CD8-positive, alpha-beta memory T cell (primary cell): Measurements from ENCODE around the gene TRAPPC2. TPM values are rescaled to one million over a fixed set of nuclear protein-coding genes. Genes with fewer than 3 reads are reported as not detected.

Experiments
- CTCF ChIA-PET: fragments of 350-600 bp; sonication (Branson Sonifier 250); formaldehyde crosslinking; loops from one replicate; lab custom pipeline; 2021; ENCODE audit warnings: antibody characterized with exemption; lab: Charles Lee
- POLR2A ChIA-PET: fragments of 350-600 bp; sonication (Branson Sonifier 250); formaldehyde crosslinking; loops from one replicate; lab custom pipeline; 2021; ENCODE audit warnings: antibody characterized with exemption; lab: Charles Lee
- DNase-seq, 5 donors: peaks; one replicate each; pipeline versions ENCODE4 v3.0.0 to v3.0.0-alpha.2; 2020 to 2022; ENCODE audit warnings: mixed read lengths in 1 of 5
- H3K27ac ChIP-seq: one replicate; pipeline ENCODE4 v1.7.0; 2013; ENCODE audit warnings: low read depth, mild to moderate bottlenecking, low read length, moderate library complexity
- H3K27me3 ChIP-seq: 2 replicates; pipeline ENCODE4 v1.7.0; 2013; ENCODE audit warnings: low read length, mild to moderate bottlenecking; ENCODE audit not compliant: insufficient read depth, poor library complexity, severe bottlenecking
- H3K36me3 ChIP-seq: 2 replicates; pipeline ENCODE4 v1.7.0; 2013; ENCODE audit warnings: mild to moderate bottlenecking, low read length, moderate library complexity; ENCODE audit not compliant: insufficient read depth
- H3K4me1 ChIP-seq: 2 replicates; pipeline ENCODE4 v1.7.0; 2013; ENCODE audit warnings: mild to moderate bottlenecking, low read length, moderate library complexity; ENCODE audit not compliant: insufficient read depth
- H3K4me3 ChIP-seq: 2 replicates; pipeline ENCODE4 v1.7.0; 2013; ENCODE audit warnings: mild to moderate bottlenecking, low read length
- H3K9me3 ChIP-seq: 2 replicates; pipeline ENCODE4 v1.7.0; 2013; ENCODE audit warnings: mild to moderate bottlenecking, low read length
- H3K27ac Mint-ChIP-seq, 8 donors: one replicate each; pipeline ENCODE4 v1.8.0; 2020 to 2021; ENCODE audit warnings: mixed read lengths in 8 of 8, mild to moderate bottlenecking in 6 of 8, inconsistent platforms in 3 of 8, moderate library complexity in 3 of 8
- H3K27me3 Mint-ChIP-seq, 2 donors: one replicate each; pipeline ENCODE4 v1.8.0; 2020 to 2021; ENCODE audit warnings: mixed read lengths in 2 of 2, mild to moderate bottlenecking in 1 of 2, moderate library complexity in 1 of 2
- H3K36me3 Mint-ChIP-seq, 3 donors: one replicate each; pipeline ENCODE4 v1.8.0; 2020 to 2021; ENCODE audit warnings: mixed read lengths in 3 of 3, inconsistent platforms in 1 of 3, mild to moderate bottlenecking in 1 of 3
- H3K4me1 Mint-ChIP-seq, 3 donors: one replicate each; pipeline ENCODE4 v1.8.0; 2020 to 2021; ENCODE audit warnings: mixed read lengths in 3 of 3, inconsistent platforms in 1 of 3, mild to moderate bottlenecking in 1 of 3
- H3K4me3 Mint-ChIP-seq, 7 donors: one replicate each; pipeline ENCODE4 v1.8.0; 2020 to 2021; ENCODE audit warnings: mixed read lengths in 7 of 7, mild to moderate bottlenecking in 6 of 7, moderate library complexity in 4 of 7, inconsistent platforms in 2 of 7
- H3K9me3 Mint-ChIP-seq, 5 donors: one replicate each; pipeline ENCODE4 v1.8.0; 2020 to 2022; ENCODE audit warnings: mixed read lengths in 5 of 5, mild to moderate bottlenecking in 3 of 5, moderate library complexity in 2 of 5, inconsistent platforms in 1 of 5
- polyA plus RNA-seq: library from polyadenylated mRNA; unstranded; fragments of 300-500 nt; fragmentation: Illumina TruSeq; gene quantifications from one replicate; pipeline ENCODE4 v1.2.3, GENCODE V29; 2021
- total RNA-seq, 2 experiments: library from RNA; stranded (reverse); gene quantifications; one replicate each; pipeline ENCODE4 v1.2.3, GENCODE V29; 2021

TRAPPC2 gene
- total and polyA plus RNA-seq, 3 experiments from 2014 or later = 18.7 to 50.6 (median 19.0) TPM

- Histone ChIP-seq H3K4me3 (no peak overlapping the region), H3K9me3 (no peaks in the 10 kb centered on the region), H3K4me1 (peaks cover 10% of the 10 kb centered on the region), H3K27me3 (no peaks in the 10 kb centered on the region), H3K36me3 (peaks cover 18% of the 10 kb centered on the region), H3K27ac (no peak overlapping the region)
- POLR2A ChIA-PET = interaction anchor here (1.1 kb wide), 1 partner anchor 20 kb away, joined by 3 read pairs; the partner anchor contains the start of genes OFD1 and TRAPPC2
- Mint-ChIP-seq H3K9me3 (no peaks in the 10 kb centered on the region), H3K27me3 (no peaks in the 10 kb centered on the region), H3K4me1 (peaks cover 25 to 50% (median 40%) of the 10 kb centered on the region in 3 donors), H3K27ac (peak overlapping the region in 6 of 8 donors; percentile 39 to 88 (median 59)), H3K4me3 (peak overlapping the region in 1 of 7 donors; percentile 28), H3K36me3 (peaks cover 9 to 76% (median 22%) of the 10 kb centered on the region in 3 donors)
- CTCF ChIA-PET = interaction anchor here (0.8 to 1.0 kb wide), 3 partner anchors 8 to 277 kb away, joined by 3 read pairs; partner anchors contain the start of gene TCEANC
- DNase-seq = peak in 2 of 5 donors; percentile 6 to 48
These were observed 20.8 kb upstream of the TRAPPC2 start for GRCh38 chrX:13755254-13755653.

- no peak overlapping the region for H3K27ac ChIP-seq
These were observed 20.3 kb upstream of the TRAPPC2 start for GRCh38 chrX:13754765-13755164.

GRCh38 chrX:13752646-13753045, 18.2 kb upstream of the TRAPPC2 start:
- peaks cover under 1 to 74% (median 21%) of the 10 kb centered on the region in 3 donors for H3K36me3 Mint-ChIP-seq
- ChIA-PET CTCF (interaction anchor here (1.6 to 1.9 kb wide), 2 partner anchors 18 to 245 kb away, joined by 4 read pairs; partner anchors contain the start of gene OFD1), POLR2A (no interaction called here)
- H3K9me3 Mint-ChIP-seq = no peaks in the 10 kb centered on the region
- H3K27me3 ChIP-seq = no peaks in the 10 kb centered on the region
- H3K27ac ChIP-seq = no peak overlapping the region
- peaks cover 10% of the 10 kb centered on the region for H3K4me1 ChIP-seq
- peak overlapping the region in 6 of 8 donors; percentile 19 to 84 (median 38) for H3K27ac Mint-ChIP-seq
- no peaks in the 10 kb centered on the region for H3K27me3 Mint-ChIP-seq
- no peaks in the 10 kb centered on the region for H3K9me3 ChIP-seq
- H3K36me3 ChIP-seq = peaks cover 14% of the 10 kb centered on the region
- no peak overlapping the region for H3K4me3 ChIP-seq
- peaks cover 27 to 50% (median 38%) of the 10 kb centered on the region in 3 donors for H3K4me1 Mint-ChIP-seq
- H3K4me3 Mint-ChIP-seq = no peak overlapping the region
- DNase-seq = no peak

More at GRCh38 chrX:13754765-13755164, 20.3 kb upstream of the TRAPPC2 start:
- Histone ChIP-seq H3K9me3 (no peaks in the 10 kb centered on the region), H3K36me3 (peaks cover 20% of the 10 kb centered on the region), H3K27me3 (no peaks in the 10 kb centered on the region), H3K4me1 (peaks cover 10% of the 10 kb centered on the region), H3K4me3 (no peak overlapping the region)
- Mint-ChIP-seq H3K36me3 (peaks cover 9 to 76% (median 22%) of the 10 kb centered on the region in 3 donors), H3K4me3 (no peak overlapping the region), H3K27me3 (no peaks in the 10 kb centered on the region), H3K9me3 (no peaks in the 10 kb centered on the region), H3K27ac (peak overlapping the region in 2 of 8 donors; percentile 58 to 88), H3K4me1 (peaks cover 25 to 50% (median 44%) of the 10 kb centered on the region in 3 donors)
- ChIA-PET POLR2A (interaction anchor here (1.1 kb wide), 1 partner anchor 20 kb away, joined by 3 read pairs; the partner anchor contains the start of genes OFD1 and TRAPPC2), CTCF (interaction anchor here (0.9 to 1.0 kb wide), 2 partner anchors 8 to 277 kb away, joined by 3 read pairs; no protein-coding TSS in a partner anchor)
- DNase-seq = no peak

GRCh38 chrX:13752141-13752540, 17.7 kb upstream of the TRAPPC2 start:
- Histone ChIP-seq H3K9me3 (no peaks in the 10 kb centered on the region), H3K36me3 (peaks cover 9% of the 10 kb centered on the region), H3K27me3 (no peaks in the 10 kb centered on the region), H3K4me1 (peaks cover 10% of the 10 kb centered on the region), H3K27ac (no peak overlapping the region), H3K4me3 (no peak overlapping the region)
- Mint-ChIP-seq H3K36me3 (peaks cover 0 to 76% (median 19%) of the 10 kb centered on the region in 3 donors), H3K27ac (peak overlapping the region in 3 of 8 donors; percentile 7 to 51 (median 36)), H3K4me3 (no peak overlapping the region), H3K4me1 (peaks cover 29 to 55% (median 38%) of the 10 kb centered on the region in 3 donors), H3K9me3 (no peaks in the 10 kb centered on the region), H3K27me3 (no peaks in the 10 kb centered on the region)
- DNase-seq = no peak
- POLR2A ChIA-PET = no interaction called here
- CTCF ChIA-PET = interaction anchor here (1.6 to 2.6 kb wide), 3 partner anchors 17 to 245 kb away, joined by 4 to 5 read pairs (median 4); partner anchors contain the start of gene OFD1

- Histone ChIP-seq H3K27me3 (no peaks in the 10 kb centered on the region), H3K4me3 (no peak overlapping the region), H3K4me1 (peaks cover 10% of the 10 kb centered on the region), H3K9me3 (no peaks in the 10 kb centered on the region), H3K27ac (no peak overlapping the region), H3K36me3 (peaks cover 5% of the 10 kb centered on the region)
- H3K4me3 Mint-ChIP-seq = no peak overlapping the region
- peaks cover 0 to 1% of the 10 kb centered on the region in 2 donors for H3K27me3 Mint-ChIP-seq
- peaks cover 29 to 57% (median 38%) of the 10 kb centered on the region in 3 donors for H3K4me1 Mint-ChIP-seq
- DNase-seq = no peak
- ChIA-PET CTCF (interaction anchor here (1.0 to 2.6 kb wide), 4 partner anchors 9 to 243 kb away, joined by 3 to 5 read pairs (median 4); no protein-coding TSS in a partner anchor), POLR2A (interaction anchor here (0.7 to 1.0 kb wide), 2 partner anchors 16 to 32 kb away, joined by 3 read pairs; partner anchors contain the start of genes OFD1 and TRAPPC2)
- no peaks in the 10 kb centered on the region for H3K9me3 Mint-ChIP-seq
- H3K36me3 Mint-ChIP-seq = peaks cover 0 to 77% (median 23%) of the 10 kb centered on the region in 3 donors
- peak overlapping the region in 7 of 8 donors; percentile 6 to 90 (median 74) for H3K27ac Mint-ChIP-seq
These were observed 16.4 kb upstream of the TRAPPC2 start for GRCh38 chrX:13750812-13751211.

- no peak overlapping the region for H3K27ac ChIP-seq
- H3K9me3 Mint-ChIP-seq = no peaks in the 10 kb centered on the region
- peaks cover 0 to 1% of the 10 kb centered on the region in 2 donors for H3K27me3 Mint-ChIP-seq
- H3K4me1 ChIP-seq = peaks cover 10% of the 10 kb centered on the region
- CTCF ChIA-PET = interaction anchor here (1.0 to 2.6 kb wide), 5 partner anchors 10 to 282 kb away, joined by 3 to 5 read pairs (median 5); no protein-coding TSS in a partner anchor
- no peaks in the 10 kb centered on the region for H3K27me3 ChIP-seq
- H3K4me3 ChIP-seq = no peak overlapping the region
- H3K4me3 Mint-ChIP-seq = no peak overlapping the region
- H3K36me3 ChIP-seq = peaks cover 5% of the 10 kb centered on the region
- peaks cover 25 to 59% (median 34%) of the 10 kb centered on the region in 3 donors for H3K4me1 Mint-ChIP-seq
- POLR2A ChIA-PET = interaction anchor here (1.0 kb wide), 1 partner anchor 16 kb away, joined by 3 read pairs; the partner anchor contains the start of genes OFD1 and TRAPPC2
- H3K9me3 ChIP-seq = no peaks in the 10 kb centered on the region
- H3K36me3 Mint-ChIP-seq = peaks cover 0 to 78% (median 25%) of the 10 kb centered on the region in 3 donors
- peak overlapping the region in 7 of 8 donors; percentile 61 to 90 (median 85) for H3K27ac Mint-ChIP-seq
- DNase-seq = peak in 2 of 5 donors; percentile 28 to 40
These were observed 15.8 kb upstream of the TRAPPC2 start for GRCh38 chrX:13750204-13750603.

- H3K27ac ChIP-seq = no peak overlapping the region
- peaks cover 5% of the 10 kb centered on the region for H3K36me3 ChIP-seq
- ChIA-PET POLR2A (no interaction called here), CTCF (interaction anchor here (0.8 to 1.7 kb wide), 5 partner anchors 9 to 60 kb away, joined by 3 to 6 read pairs (median 5); partner anchors contain the start of gene RAB9A)
- Mint-ChIP-seq H3K36me3 (peaks cover 0 to 85% (median 25%) of the 10 kb centered on the region in 3 donors), H3K4me1 (peaks cover 22 to 62% (median 37%) of the 10 kb centered on the region in 3 donors), H3K27me3 (peaks cover 0 to 1% of the 10 kb centered on the region in 2 donors), H3K4me3 (no peak overlapping the region), H3K9me3 (no peaks in the 10 kb centered on the region), H3K27ac (peak overlapping the region in 3 of 8 donors; percentile 54 to 73 (median 66))
- no peak overlapping the region for H3K4me3 ChIP-seq
- no peak for DNase-seq
- H3K9me3 ChIP-seq = no peaks in the 10 kb centered on the region
- no peaks in the 10 kb centered on the region for H3K27me3 ChIP-seq
- H3K4me1 ChIP-seq = peaks cover 6% of the 10 kb centered on the region
These were observed 14.1 kb upstream of the TRAPPC2 start for GRCh38 chrX:13748486-13748885.
